ENCODE results near the gene ETS1. TPM values are rescaled to one million over a fixed set of nuclear protein-coding genes. Genes with fewer than 3 reads are reported as not detected.

The ETS1 gene
- total and polyA plus RNA-seq, 12 donors, result 9.6 to 61.7 (median 43.1) TPM

- Histone ChIP-seq H3K9me3 (replicated peaks in 1 of 3) (no peaks in the 10 kb centered on the region), H3K27me3 (no peaks in the 10 kb centered on the region), H3K4me1 (replicated peaks in 1 of 2) (peaks cover 22 to 60% of the 10 kb centered on the region in 2 donors), H3K27ac (peak overlapping the region in 1 of 5 donors; percentile 71), H3K36me3 (replicated peaks in 1 of 2) (no peaks in the 10 kb centered on the region), H3K4me3 (no peak overlapping the region)
- intact Hi-C loops (cut with DNase I), result no loop called here
- TF ChIP-seq POLR2A (IDR thresholded peaks at IDR 0.05) (no peak), CTCF (IDR thresholded peaks at IDR 0.05) (no peak)
- no peak for DNase-seq
- 68 to 75% (median 72%) methylated on average over 8 of the region's 8 CpGs for WGBS, 4 donors
Observed at GRCh38 chr11:128508770-128509510, 78.4 kb downstream of the ETS1 start.

- 50 to 55% (median 51%) methylated on average over 6 of the region's 6 CpGs for WGBS, 4 donors
- Histone ChIP-seq H3K27me3 (no peaks in the 10 kb centered on the region), H3K9me3 (replicated peaks in 1 of 3) (no peaks in the 10 kb centered on the region), H3K27ac (peak overlapping the region in 3 of 5 donors; percentile 60 to 85 (median 71)), H3K36me3 (replicated peaks in 1 of 2) (no peaks in the 10 kb centered on the region), H3K4me1 (replicated peaks in 1 of 2) (peaks cover 22 to 60% of the 10 kb centered on the region in 2 donors), H3K4me3 (peak overlapping the region in 1 of 4 donors; percentile 31)
- DNase-seq, result no peak
- TF ChIP-seq CTCF (IDR thresholded peaks at IDR 0.05) (no peak), POLR2A (IDR thresholded peaks at IDR 0.05) (no peak)
- intact Hi-C loops (cut with DNase I), result no loop called here
Observed at GRCh38 chr11:128507936-128508335, 79.4 kb downstream of the ETS1 start.

- peak in 6 of 7 donors; percentile 66 to 90 (median 83) for DNase-seq
Observed at GRCh38 chr11:128506999-128507611, 80.3 kb downstream of the ETS1 start.

More at GRCh38 chr11:128506999-128507611, 80.3 kb downstream of the ETS1 start:
- H3K27ac ChIP-seq, result peak overlapping the region in 4 of 5 donors; percentile 30 to 85 (median 66)
- H3K4me1 ChIP-seq (replicated peaks in 1 of 2), result peaks cover 27 to 68% of the 10 kb centered on the region in 2 donors
- 14 to 18% (median 15%) methylated on average over 11 to 12 of the region's 12 CpGs for WGBS, 4 donors
- H3K9me3 ChIP-seq (replicated peaks in 1 of 3), result no peaks in the 10 kb centered on the region
- no peaks in the 10 kb centered on the region for H3K36me3 ChIP-seq (replicated peaks in 1 of 2)
- peak overlapping the region in 1 of 4 donors; percentile 31 for H3K4me3 ChIP-seq
- intact Hi-C loops (cut with DNase I), result no loop called here
- H3K27me3 ChIP-seq, result no peaks in the 10 kb centered on the region
- TF ChIP-seq POLR2A (IDR thresholded peaks at IDR 0.05) (peak in 1 of 2 donors; percentile 87), CTCF (IDR thresholded peaks at IDR 0.05) (no peak)

All from adrenal gland (tissue), 12 donors.